ENCODE data around the gene SYCE1.

The SYCE1 gene

GRCh38 chr10:133532871-133533270, 32.5 kb downstream of the SYCE1 start:
- no peaks in the 10 kb centered on the region for H3K27me3 ChIP-seq
- no peak overlapping the region for H3K27ac ChIP-seq
- H3K4me3 ChIP-seq, result no peak overlapping the region
- no peak overlapping the region for H3K4me2 ChIP-seq
- no peaks in the 10 kb centered on the region for H4K20me1 ChIP-seq
- H3K36me3 ChIP-seq, result no peaks in the 10 kb centered on the region
- H3K9ac ChIP-seq, result no peak overlapping the region
- peaks cover 37% of the 10 kb centered on the region for H3K4me1 ChIP-seq
- H3K9me3 ChIP-seq, result no peaks in the 10 kb centered on the region; the same call in 1 of the 2 replicates
- no peak for TF ChIP-seq Cebpa-rat (IDR thresholded peaks at IDR 0.05)

GRCh38 chr10:133530506-133530905, 34.9 kb downstream of the SYCE1 start:
- no peaks in the 10 kb centered on the region for H4K20me1 ChIP-seq
- H3K4me2 ChIP-seq, result peak overlapping the region; percentile 89
- H3K9me3 ChIP-seq, result no peaks in the 10 kb centered on the region; the same call in 1 of the 2 replicates
- peaks cover 37% of the 10 kb centered on the region for H3K4me1 ChIP-seq
- H3K27me3 ChIP-seq, result no peaks in the 10 kb centered on the region
- H3K36me3 ChIP-seq, result no peaks in the 10 kb centered on the region
- H3K27ac ChIP-seq, result peak overlapping the region; percentile 72; the same call in 1 of the 2 replicates
- peak overlapping the region; percentile 61 for H3K4me3 ChIP-seq
- no peak overlapping the region for H3K9ac ChIP-seq
- TF ChIP-seq Cebpa-rat (IDR thresholded peaks at IDR 0.05), result no peak

- H3K27ac ChIP-seq, result peak overlapping the region; percentile 72
- no peaks in the 10 kb centered on the region for H3K27me3 ChIP-seq
- peaks cover 37% of the 10 kb centered on the region for H3K4me1 ChIP-seq
- H3K36me3 ChIP-seq, result no peaks in the 10 kb centered on the region
- TF ChIP-seq Cebpa-rat (IDR thresholded peaks at IDR 0.05), result no peak
- no peaks in the 10 kb centered on the region; the same call in 1 of the 2 replicates for H3K9me3 ChIP-seq
- no peaks in the 10 kb centered on the region for H4K20me1 ChIP-seq
- peak overlapping the region; percentile 77 for H3K9ac ChIP-seq
- peak overlapping the region; percentile 89 for H3K4me2 ChIP-seq
- peak overlapping the region; percentile 61 for H3K4me3 ChIP-seq
Observed at GRCh38 chr10:133529576-133529946, 35.8 kb downstream of the SYCE1 start.

- H3K9me3 ChIP-seq, result peaks cover 4% of the 10 kb centered on the region
- H3K4me1 ChIP-seq, result peaks cover 37% of the 10 kb centered on the region
- peak overlapping the region; percentile 61 for H3K4me3 ChIP-seq
- no peaks in the 10 kb centered on the region for H3K27me3 ChIP-seq
- H3K27ac ChIP-seq, result peak overlapping the region; percentile 72
- no peaks in the 10 kb centered on the region for H3K36me3 ChIP-seq
- H3K4me2 ChIP-seq, result peak overlapping the region; percentile 89
- no peaks in the 10 kb centered on the region for H4K20me1 ChIP-seq
- H3K9ac ChIP-seq, result peak overlapping the region; percentile 77
- TF ChIP-seq Cebpa-rat (IDR thresholded peaks at IDR 0.05), result no peak
Observed at GRCh38 chr10:133528845-133529575, 36.4 kb downstream of the SYCE1 start.

GRCh38 chr10:133528296-133528844, 37.0 kb downstream of the SYCE1 start:
- no peak for TF ChIP-seq Cebpa-rat (IDR thresholded peaks at IDR 0.05)
- Histone ChIP-seq H3K4me2 (peak overlapping the region; percentile 89), H3K9me3 (peaks cover 10% of the 10 kb centered on the region), H3K9ac (no peak overlapping the region), H3K4me3 (peak overlapping the region; percentile 61), H4K20me1 (no peaks in the 10 kb centered on the region), H3K27me3 (no peaks in the 10 kb centered on the region), H3K27ac (peak overlapping the region; percentile 72; the same call in 1 of the 2 replicates), H3K4me1 (peaks cover 37% of the 10 kb centered on the region), H3K36me3 (no peaks in the 10 kb centered on the region)

GRCh38 chr10:133527771-133528271, 37.6 kb downstream of the SYCE1 start:
- Histone ChIP-seq H3K4me1 (peaks cover 37% of the 10 kb centered on the region), H3K4me3 (no peak overlapping the region), H3K9me3 (peaks cover 15% of the 10 kb centered on the region), H3K27me3 (no peaks in the 10 kb centered on the region), H3K9ac (no peak overlapping the region), H3K27ac (no peak overlapping the region), H3K36me3 (no peaks in the 10 kb centered on the region), H4K20me1 (no peaks in the 10 kb centered on the region), H3K4me2 (0 out of 2 replicates have a peak overlapping the region, but pooled peaks have one; percentile 89)
- no peak for TF ChIP-seq Cebpa-rat (IDR thresholded peaks at IDR 0.05)

- no peak for TF ChIP-seq Cebpa-rat (IDR thresholded peaks at IDR 0.05)
- Histone ChIP-seq H3K27ac (0 out of 2 replicates have a peak within 1 kb of the TSS, but pooled peaks have one; percentile 72), H3K9me3 (peaks cover 15% of the 10 kb centered on the region), H3K27me3 (no peaks in the 10 kb centered on the region), H3K4me1 (peaks cover 37% of the 10 kb centered on the region), H3K9ac (no peak within 1 kb of the TSS), H3K4me3 (no peak within 1 kb of the TSS), H4K20me1 (no peaks in the 10 kb centered on the region), H3K4me2 (0 out of 2 replicates have a peak within 1 kb of the TSS, but pooled peaks have one; percentile 89), H3K36me3 (no peaks in the 10 kb centered on the region)
Observed at GRCh38 chr10:133526957-133527588, 38.3 kb downstream of the SYCE1 start, which contains the start of gene CYP2E1. CYP2E1 (plus strand) TSS chr10:133527363; CDS start chr10:133527396, 33 bp downstream.

- Histone ChIP-seq H3K9ac (no peak overlapping the region), H3K4me2 (no peak overlapping the region), H3K27me3 (no peaks in the 10 kb centered on the region), H3K27ac (no peak overlapping the region), H3K36me3 (no peaks in the 10 kb centered on the region), H3K4me1 (peaks cover 30% of the 10 kb centered on the region), H3K9me3 (peaks cover 15% of the 10 kb centered on the region), H3K4me3 (no peak overlapping the region), H4K20me1 (no peaks in the 10 kb centered on the region)
- no peak for TF ChIP-seq Cebpa-rat (IDR thresholded peaks at IDR 0.05)
Observed at GRCh38 chr10:133525444-133525843, 39.9 kb downstream of the SYCE1 start.

- no peak overlapping the region for H3K9ac ChIP-seq
- H3K36me3 ChIP-seq, result no peaks in the 10 kb centered on the region
- TF ChIP-seq Cebpa-rat (IDR thresholded peaks at IDR 0.05), result no peak
- no peak overlapping the region for H3K4me3 ChIP-seq
- peaks cover 24% of the 10 kb centered on the region for H3K4me1 ChIP-seq
- H3K4me2 ChIP-seq, result no peak overlapping the region
- H4K20me1 ChIP-seq, result no peaks in the 10 kb centered on the region
- no peaks in the 10 kb centered on the region for H3K27me3 ChIP-seq
- no peak overlapping the region for H3K27ac ChIP-seq
- H3K9me3 ChIP-seq, result peaks cover 15% of the 10 kb centered on the region
Observed at GRCh38 chr10:133523631-133524203, 41.7 kb downstream of the SYCE1 start.
